OCI-LY1 (cell line): ENCODE measurements around the gene TNFAIP8L3.

ENCODE experiments used
- H2AFZ ChIP-seq: fragments of 200-600 bp; sonication (generic), shearing (Covaris generic); 2 replicates; pipeline ENCODE4 v1.6.0; 2014; ENCODE audit warnings: antibody characterized with exemption, mild to moderate bottlenecking, low read length
- H3F3A ChIP-seq: fragments of 200-600 bp; sonication (generic), shearing (Covaris generic); 2 replicates; pipeline ENCODE4 v1.6.0; 2014; ENCODE audit warnings: mild to moderate bottlenecking, antibody characterized with exemption, low read length, moderate library complexity; ENCODE audit not compliant: insufficient read depth
- H3K27ac ChIP-seq: fragments of 200-600 bp; sonication (generic); 2 replicates; pipeline ENCODE4 v1.5.1; 2014; ENCODE audit warnings: low read length, mixed run types, mild to moderate bottlenecking, low read depth; ENCODE audit not compliant: poor library complexity, severe bottlenecking
- H3K27me3 ChIP-seq: fragments of 200-600 bp; sonication (generic); 2 replicates; pipeline ENCODE4 v1.6.0; 2014; ENCODE audit warnings: antibody characterized with exemption, mild to moderate bottlenecking, low read length, moderate library complexity; ENCODE audit not compliant: insufficient read depth
- H3K36me3 ChIP-seq: fragments of 200-600 bp; sonication (generic); 2 replicates; pipeline ENCODE4 v1.6.1; 2014; ENCODE audit warnings: mild to moderate bottlenecking, antibody characterized with exemption, low read length, moderate library complexity, mixed read lengths; ENCODE audit not compliant: insufficient read depth
- H3K4me1 ChIP-seq: fragments of 200-600 bp; sonication (generic); 2 replicates; pipeline ENCODE4 v1.5.1; 2014; ENCODE audit warnings: mild to moderate bottlenecking, low read length, moderate library complexity; ENCODE audit not compliant: insufficient read depth, severe bottlenecking
- H3K4me2 ChIP-seq: fragments of 200-600 bp; sonication (generic), shearing (Covaris generic); 2 replicates; pipeline ENCODE4 v1.6.1; 2014; ENCODE audit warnings: low read length
- H3K4me3 ChIP-seq: fragments of 200-600 bp; sonication (generic); 2 replicates; pipeline ENCODE4 v1.5.1; 2014; ENCODE audit warnings: low read length, low read depth, mild to moderate bottlenecking, mixed read lengths; ENCODE audit not compliant: poor library complexity, severe bottlenecking
- H3K79me2 ChIP-seq: fragments of 200-600 bp; shearing (Covaris generic); 2 replicates; pipeline ENCODE4 v1.6.1; 2016; ENCODE audit warnings: mixed run types, low read length, mixed read lengths; ENCODE audit not compliant: insufficient read depth
- H3K9ac ChIP-seq: fragments of 200-600 bp; sonication (generic), shearing (Covaris generic); 2 replicates; pipeline ENCODE4 v1.6.1; 2014; ENCODE audit warnings: mild to moderate bottlenecking, low read length, mixed read lengths
- H3K9me2 ChIP-seq: fragments of 200-600 bp; sonication (generic), shearing (Covaris generic); 2 replicates; pipeline ENCODE4 v1.6.1; 2014; ENCODE audit warnings: low read depth, mild to moderate bottlenecking, low read length, mixed read lengths
- H3K9me3 ChIP-seq: fragments of 200-600 bp; shearing (Covaris generic); 2 replicates; pipeline ENCODE4 v1.6.1; 2014; ENCODE audit warnings: low read length, mixed read lengths
- H4K20me1 ChIP-seq: fragments of 200-600 bp; sonication (generic), shearing (Covaris generic); 2 replicates; pipeline ENCODE4 v1.6.0; 2016; ENCODE audit warnings: mild to moderate bottlenecking, low read length; ENCODE audit not compliant: insufficient read depth
- EZH2 ChIP-seq: fragments of 200-600 bp; sonication (generic), shearing (Covaris generic); IDR thresholded peaks from 2 replicates; pipeline ENCODE4 v1.8.0; 2017; ENCODE audit warnings: borderline replicate concordance, mixed run types, mild to moderate bottlenecking, antibody characterized with exemption, low read length, moderate library complexity, mixed read lengths
- TF ChIP-seq, protein P1 (sequence below): fragments of 200-600 bp; sonication (generic), shearing (Covaris generic); IDR thresholded peaks from 2 replicates; pipeline ENCODE4 v1.5.1; 2017; ENCODE audit warnings: mild to moderate bottlenecking, antibody characterized with exemption, low read length, moderate library complexity, mixed read lengths

The TNFAIP8L3 gene

DNA sequence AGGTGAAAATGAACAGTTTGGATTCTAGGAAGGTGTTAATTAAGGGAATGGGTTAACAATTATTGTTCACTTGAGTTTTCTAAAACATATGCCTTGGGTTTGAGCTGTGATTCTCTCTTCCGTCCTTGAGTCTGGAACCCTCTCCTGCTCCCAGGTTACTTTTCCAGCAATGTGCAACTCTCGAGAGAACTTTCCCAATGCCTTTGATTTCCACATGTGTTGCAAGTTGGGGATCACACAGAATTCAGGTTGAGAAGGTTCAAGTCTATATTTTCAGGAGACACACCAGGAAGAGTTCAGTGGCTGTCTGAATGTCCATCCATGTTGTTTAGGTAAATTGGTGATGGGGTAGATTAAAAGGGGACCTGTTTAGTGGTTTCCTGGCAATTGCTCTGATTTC, 48.7 kb downstream of the TNFAIP8L3 start:
- H3K4me2 ChIP-seq: no peak overlapping the region
- H3K9me2 ChIP-seq: no peaks in the 10 kb centered on the region
- no peaks in the 10 kb centered on the region for H4K20me1 ChIP-seq
- H3K4me3 ChIP-seq: no peak overlapping the region
- H3K9ac ChIP-seq: no peak overlapping the region
- TF ChIP-seq, protein P1, sequence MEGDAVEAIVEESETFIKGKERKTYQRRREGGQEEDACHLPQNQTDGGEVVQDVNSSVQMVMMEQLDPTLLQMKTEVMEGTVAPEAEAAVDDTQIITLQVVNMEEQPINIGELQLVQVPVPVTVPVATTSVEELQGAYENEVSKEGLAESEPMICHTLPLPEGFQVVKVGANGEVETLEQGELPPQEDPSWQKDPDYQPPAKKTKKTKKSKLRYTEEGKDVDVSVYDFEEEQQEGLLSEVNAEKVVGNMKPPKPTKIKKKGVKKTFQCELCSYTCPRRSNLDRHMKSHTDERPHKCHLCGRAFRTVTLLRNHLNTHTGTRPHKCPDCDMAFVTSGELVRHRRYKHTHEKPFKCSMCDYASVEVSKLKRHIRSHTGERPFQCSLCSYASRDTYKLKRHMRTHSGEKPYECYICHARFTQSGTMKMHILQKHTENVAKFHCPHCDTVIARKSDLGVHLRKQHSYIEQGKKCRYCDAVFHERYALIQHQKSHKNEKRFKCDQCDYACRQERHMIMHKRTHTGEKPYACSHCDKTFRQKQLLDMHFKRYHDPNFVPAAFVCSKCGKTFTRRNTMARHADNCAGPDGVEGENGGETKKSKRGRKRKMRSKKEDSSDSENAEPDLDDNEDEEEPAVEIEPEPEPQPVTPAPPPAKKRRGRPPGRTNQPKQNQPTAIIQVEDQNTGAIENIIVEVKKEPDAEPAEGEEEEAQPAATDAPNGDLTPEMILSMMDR: no peak
- TF ChIP-seq EZH2: no peak
- H2AFZ ChIP-seq: no peak overlapping the region
- H3K36me3 ChIP-seq: no peaks in the 10 kb centered on the region
- no peaks in the 10 kb centered on the region for H3K27me3 ChIP-seq
- H3F3A ChIP-seq: no peaks in the 10 kb centered on the region
- no peaks in the 10 kb centered on the region for H3K9me3 ChIP-seq
- H3K27ac ChIP-seq: no peak overlapping the region
- H3K4me1 ChIP-seq: no peaks in the 10 kb centered on the region
- H3K79me2 ChIP-seq: no peaks in the 10 kb centered on the region

GRCh38 chr15:51044037-51044727, 50.5 kb downstream of the TNFAIP8L3 start:
- Histone ChIP-seq H3K27me3 (no peaks in the 10 kb centered on the region), H3K4me3 (no peak overlapping the region), H3K27ac (no peak overlapping the region), H3K9me3 (no peaks in the 10 kb centered on the region), H3K36me3 (no peaks in the 10 kb centered on the region), H3K79me2 (no peaks in the 10 kb centered on the region), H2AFZ (no peak overlapping the region), H3K4me1 (no peaks in the 10 kb centered on the region), H3K9ac (no peak overlapping the region), H4K20me1 (no peaks in the 10 kb centered on the region), H3K4me2 (no peak overlapping the region), H3F3A (no peaks in the 10 kb centered on the region), H3K9me2 (no peaks in the 10 kb centered on the region)
- TF ChIP-seq EZH2: no peak
- TF ChIP-seq, protein P1: no peak

DNA sequence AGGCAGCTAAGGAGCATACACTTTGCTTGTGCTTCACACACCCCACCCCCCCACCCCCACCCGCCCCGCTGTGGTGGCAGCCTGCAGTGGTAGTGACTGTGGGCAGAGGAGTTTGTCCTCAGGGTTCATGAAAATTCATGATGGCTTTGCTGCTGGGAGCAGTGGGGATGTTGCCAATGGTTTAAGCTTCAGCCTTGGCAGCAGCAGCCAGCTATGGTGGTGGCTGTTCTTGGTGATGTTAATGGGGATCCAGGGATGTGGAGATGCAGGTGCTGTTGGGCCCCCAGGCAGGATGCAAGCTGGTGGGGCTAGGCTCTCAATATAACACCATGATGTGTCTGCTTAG, 55.8 kb downstream of the TNFAIP8L3 start:
- H3K27me3 ChIP-seq: no peaks in the 10 kb centered on the region
- no peak overlapping the region for H3K4me3 ChIP-seq
- no peaks in the 10 kb centered on the region for H3K4me1 ChIP-seq
- H3K9me2 ChIP-seq: no peaks in the 10 kb centered on the region
- no peaks in the 10 kb centered on the region for H3F3A ChIP-seq
- H3K9ac ChIP-seq: no peak overlapping the region
- no peak overlapping the region for H3K4me2 ChIP-seq
- H3K79me2 ChIP-seq: no peaks in the 10 kb centered on the region
- H3K36me3 ChIP-seq: no peaks in the 10 kb centered on the region
- no peaks in the 10 kb centered on the region for H4K20me1 ChIP-seq
- H3K9me3 ChIP-seq: no peaks in the 10 kb centered on the region
- H2AFZ ChIP-seq: no peak overlapping the region
- TF ChIP-seq, protein P1: no peak
- no peak for TF ChIP-seq EZH2
- H3K27ac ChIP-seq: no peak overlapping the region
